ENCODE measurements around the gene RXRA.

RXRA gene

DNA sequence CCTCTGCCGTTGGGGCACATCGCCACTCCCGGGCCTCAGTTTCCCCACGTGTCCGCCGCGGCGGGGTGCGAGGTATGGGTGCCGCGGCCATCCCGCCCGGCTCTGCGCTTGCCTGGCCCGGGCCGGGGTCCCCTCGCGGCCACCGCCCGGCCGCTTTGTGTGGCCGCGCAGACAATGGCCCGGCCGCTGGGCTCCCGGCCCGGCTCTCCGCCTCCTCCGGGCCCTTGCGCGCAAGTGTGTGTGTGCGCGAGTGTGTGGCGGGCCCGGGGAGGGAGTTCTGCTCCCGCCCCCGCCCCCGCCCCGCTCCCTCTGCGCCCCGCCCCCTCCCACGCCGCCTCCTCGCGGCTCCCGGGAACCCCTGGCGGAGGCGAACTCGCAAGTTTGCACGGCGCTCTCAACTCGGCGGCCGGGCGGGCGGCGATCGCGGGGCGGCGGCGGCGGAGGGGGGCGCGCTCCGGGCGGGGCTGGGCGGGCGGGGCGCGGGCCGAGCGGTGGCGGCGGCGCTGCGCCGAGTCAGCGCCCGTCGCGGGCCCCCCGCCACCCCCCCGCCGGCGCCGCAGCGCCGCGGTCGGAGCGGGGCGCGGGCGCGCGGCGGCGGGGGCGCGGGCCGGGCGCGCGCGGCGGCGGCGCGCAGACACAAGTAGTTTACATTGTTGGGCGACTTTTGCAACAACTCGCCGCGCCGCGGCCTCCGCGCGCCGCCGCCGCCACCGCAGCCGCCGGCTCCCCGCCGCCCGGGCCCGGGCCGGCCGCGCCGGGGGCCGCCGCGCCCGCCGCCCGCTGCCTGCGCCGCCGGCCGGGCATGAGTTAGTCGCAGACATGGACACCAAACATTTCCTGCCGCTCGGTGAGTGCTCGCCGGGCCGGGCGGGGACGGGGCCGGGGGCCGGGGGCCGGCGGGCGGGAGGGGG, at the start of gene RXRA:
Gene RXRA (plus strand): TSS at position 643 of the 911 bp plus-strand sequence. CDS start 177 bp downstream, at position 820.
- TF ChIP-seq ZNF561 (tag by site-specific recombination; IDR thresholded peaks at IDR 0.05; ENCODE audit: borderline replicate concordance), result peak; percentile 47; the same call in 1 of the 2 replicates
- TF ChIP-seq HOXD13 (CRISPR knock-in tag; IDR thresholded peaks at IDR 0.05; ENCODE audit: borderline replicate concordance), result no peak
- TF ChIP-seq ZNF596 (tag by site-specific recombination; IDR thresholded peaks at IDR 0.05), result 0 out of 2 replicates have a peak, but pooled peaks have one; percentile 37
- TF ChIP-seq, protein P1, sequence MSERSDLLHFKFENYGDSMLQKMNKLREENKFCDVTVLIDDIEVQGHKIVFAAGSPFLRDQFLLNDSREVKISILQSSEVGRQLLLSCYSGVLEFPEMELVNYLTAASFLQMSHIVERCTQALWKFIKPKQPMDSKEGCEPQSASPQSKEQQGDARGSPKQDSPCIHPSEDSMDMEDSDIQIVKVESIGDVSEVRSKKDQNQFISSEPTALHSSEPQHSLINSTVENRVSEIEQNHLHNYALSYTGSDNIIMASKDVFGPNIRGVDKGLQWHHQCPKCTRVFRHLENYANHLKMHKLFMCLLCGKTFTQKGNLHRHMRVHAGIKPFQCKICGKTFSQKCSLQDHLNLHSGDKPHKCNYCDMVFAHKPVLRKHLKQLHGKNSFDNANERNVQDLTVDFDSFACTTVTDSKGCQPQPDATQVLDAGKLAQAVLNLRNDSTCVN (tag by site-specific recombination; optimal IDR thresholded peaks at IDR 0.05), result peak; percentile 15
- peak; percentile 80 for TF ChIP-seq ZSCAN30 (tag by site-specific recombination; IDR thresholded peaks at IDR 0.05)
- TF ChIP-seq ZNF626 (tag by site-specific recombination; IDR thresholded peaks at IDR 0.05), result no peak; the same call in 1 of the 2 replicates
- TF ChIP-seq TCF7L2 (IDR thresholded peaks at IDR 0.05; ENCODE audit: borderline replicate concordance, low read depth, low read length), result no peak
- TF ChIP-seq ZEB2 (tag by site-specific recombination; IDR thresholded peaks at IDR 0.05), result no peak
- TF ChIP-seq, protein P2, sequence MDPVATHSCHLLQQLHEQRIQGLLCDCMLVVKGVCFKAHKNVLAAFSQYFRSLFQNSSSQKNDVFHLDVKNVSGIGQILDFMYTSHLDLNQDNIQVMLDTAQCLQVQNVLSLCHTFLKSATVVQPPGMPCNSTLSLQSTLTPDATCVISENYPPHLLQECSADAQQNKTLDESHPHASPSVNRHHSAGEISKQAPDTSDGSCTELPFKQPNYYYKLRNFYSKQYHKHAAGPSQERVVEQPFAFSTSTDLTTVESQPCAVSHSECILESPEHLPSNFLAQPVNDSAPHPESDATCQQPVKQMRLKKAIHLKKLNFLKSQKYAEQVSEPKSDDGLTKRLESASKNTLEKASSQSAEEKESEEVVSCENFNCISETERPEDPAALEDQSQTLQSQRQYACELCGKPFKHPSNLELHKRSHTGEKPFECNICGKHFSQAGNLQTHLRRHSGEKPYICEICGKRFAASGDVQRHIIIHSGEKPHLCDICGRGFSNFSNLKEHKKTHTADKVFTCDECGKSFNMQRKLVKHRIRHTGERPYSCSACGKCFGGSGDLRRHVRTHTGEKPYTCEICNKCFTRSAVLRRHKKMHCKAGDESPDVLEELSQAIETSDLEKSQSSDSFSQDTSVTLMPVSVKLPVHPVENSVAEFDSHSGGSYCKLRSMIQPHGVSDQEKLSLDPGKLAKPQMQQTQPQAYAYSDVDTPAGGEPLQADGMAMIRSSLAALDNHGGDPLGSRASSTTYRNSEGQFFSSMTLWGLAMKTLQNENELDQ (tag by site-specific recombination; IDR thresholded peaks at IDR 0.05; ENCODE audit: low read depth), result no peak
- TF ChIP-seq SP3 (tag by site-specific recombination; IDR thresholded peaks at IDR 0.05), result 0 out of 2 replicates have a peak, but pooled peaks have one; percentile 1
- no peak for TF ChIP-seq ZNF24 (tag by site-specific recombination; IDR thresholded peaks at IDR 0.05)
- peak; percentile 15; the same call in 1 of the 2 replicates for TF ChIP-seq YY1 (tag by site-specific recombination; IDR thresholded peaks at IDR 0.05)
- TF ChIP-seq, protein P3, sequence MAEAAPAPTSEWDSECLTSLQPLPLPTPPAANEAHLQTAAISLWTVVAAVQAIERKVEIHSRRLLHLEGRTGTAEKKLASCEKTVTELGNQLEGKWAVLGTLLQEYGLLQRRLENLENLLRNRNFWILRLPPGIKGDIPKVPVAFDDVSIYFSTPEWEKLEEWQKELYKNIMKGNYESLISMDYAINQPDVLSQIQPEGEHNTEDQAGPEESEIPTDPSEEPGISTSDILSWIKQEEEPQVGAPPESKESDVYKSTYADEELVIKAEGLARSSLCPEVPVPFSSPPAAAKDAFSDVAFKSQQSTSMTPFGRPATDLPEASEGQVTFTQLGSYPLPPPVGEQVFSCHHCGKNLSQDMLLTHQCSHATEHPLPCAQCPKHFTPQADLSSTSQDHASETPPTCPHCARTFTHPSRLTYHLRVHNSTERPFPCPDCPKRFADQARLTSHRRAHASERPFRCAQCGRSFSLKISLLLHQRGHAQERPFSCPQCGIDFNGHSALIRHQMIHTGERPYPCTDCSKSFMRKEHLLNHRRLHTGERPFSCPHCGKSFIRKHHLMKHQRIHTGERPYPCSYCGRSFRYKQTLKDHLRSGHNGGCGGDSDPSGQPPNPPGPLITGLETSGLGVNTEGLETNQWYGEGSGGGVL (tag by site-specific recombination; IDR thresholded peaks at IDR 0.05), result peak; percentile 79
- peak; percentile 31; the same call in 1 of the 2 replicates for TF ChIP-seq ZNF335 (tag by site-specific recombination; conservative IDR thresholded peaks at IDR 0.05)
- no peaks in the 10 kb centered on the region for H3K9me3 ChIP-seq (ENCODE audit: control insufficient read depth, insufficient read depth, low read depth, low read length)
- ChIA-PET CTCF (interaction anchor here (0.6 to 1.0 kb wide), 3 partner anchors 10 to 104 kb away, joined by 3 read pairs; no protein-coding TSS in a partner anchor), POLR2A (interaction anchor here (0.7 to 1.4 kb wide), 3 partner anchors 109 to 157 kb away, joined by 3 to 5 read pairs (median 3); no protein-coding TSS in a partner anchor)
- H3K36me3 ChIP-seq (ENCODE audit: control insufficient read depth in 2 of 2, insufficient read depth in 1 of 2, low read length in 2 of 2), result no peaks in the 10 kb centered on the region
- H3K4me1 ChIP-seq (ENCODE audit: control insufficient read depth, insufficient read depth, low read length), result no peaks in the 10 kb centered on the region
- H3K4me3 ChIP-seq (ENCODE audit: low read depth, low read length), result peak within 1 kb of the TSS; percentile 64
- H3K27ac ChIP-seq (ENCODE audit: extremely low read depth, low read depth, low read length), result peak within 1 kb of the TSS; percentile 64; the same call in 1 of the 2 replicates

DNA sequence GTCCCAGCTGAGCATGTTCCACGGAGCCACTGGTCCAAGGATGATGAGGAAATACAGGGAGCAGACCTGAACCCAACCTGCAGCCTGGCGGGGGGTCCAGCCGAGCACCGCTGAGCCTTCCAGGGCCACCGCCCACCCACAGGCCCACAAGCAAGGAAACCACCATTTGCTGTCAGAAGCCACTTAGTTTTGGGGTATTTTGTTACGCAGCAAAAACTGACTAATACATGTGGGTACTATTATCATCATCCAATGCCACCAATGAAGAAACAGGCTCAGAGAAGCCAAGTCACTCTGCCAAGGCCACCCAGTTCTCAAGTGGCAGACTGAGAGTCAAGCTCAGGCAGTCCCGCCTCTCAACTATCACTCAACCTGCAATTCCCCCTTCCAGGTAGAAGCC, 48.0 kb upstream of the RXRA start:
- Histone ChIP-seq H3K9me3 (ENCODE audit: control insufficient read depth, insufficient read depth, low read depth, low read length) (no peaks in the 10 kb centered on the region), H3K36me3 (ENCODE audit: control insufficient read depth in 2 of 2, insufficient read depth in 1 of 2, low read length in 2 of 2) (no peaks in the 10 kb centered on the region), H3K4me1 (ENCODE audit: control insufficient read depth, insufficient read depth, low read length) (no peaks in the 10 kb centered on the region), H3K4me3 (ENCODE audit: low read depth, low read length) (no peak overlapping the region), H3K27ac (ENCODE audit: extremely low read depth, low read depth, low read length) (no peak overlapping the region)
- ChIA-PET CTCF (no interaction called here), POLR2A (no interaction called here)
- TF ChIP-seq ZNF146 (tag by site-specific recombination; IDR thresholded peaks at IDR 0.05) (no peak), TRIM28 (IDR thresholded peaks at IDR 0.05; ENCODE audit: borderline replicate concordance, low read length) (peak; percentile 41; the same call in 1 of the 2 replicates), RBAK (tag by site-specific recombination; IDR thresholded peaks at IDR 0.05) (peak; percentile 99)
- TF ChIP-seq, protein P4, sequence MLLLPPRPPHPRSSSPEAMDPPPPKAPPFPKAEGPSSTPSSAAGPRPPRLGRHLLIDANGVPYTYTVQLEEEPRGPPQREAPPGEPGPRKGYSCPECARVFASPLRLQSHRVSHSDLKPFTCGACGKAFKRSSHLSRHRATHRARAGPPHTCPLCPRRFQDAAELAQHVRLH (tag by site-specific recombination; IDR thresholded peaks at IDR 0.05), result 0 out of 2 replicates have a peak, but pooled peaks have one; percentile 25

All from HEK293 (cell line).